GM20000 (cell line): ENCODE measurements around the gene APOL4.
"Not testable (repeated sequence)": the region's sequence is repeated elsewhere in the genome, so short reads cannot be mapped to it uniquely, and the experiment has no call there.

Source experiments
- DNase-seq: peaks from one replicate; pipeline ENCODE4 v3.0.0; 2012; ENCODE audit warnings: low spot score
- CTCF ChIP-seq: IDR thresholded peaks from 2 replicates; pipeline ENCODE4 v1.5.1; 2012; ENCODE audit warnings: mild to moderate bottlenecking, control low read depth; ENCODE audit errors: extremely low read depth, missing control alignments

The APOL4 gene

GRCh38 chr22:36201630-36202319 is at the start of gene APOL4:
Gene APOL4, minus strand, starts transcription at chr22:36201809. Its CDS starts 75 bp downstream, at chr22:36201734.
- no peak for DNase-seq
- no peak for TF ChIP-seq CTCF

- not testable (repeated sequence) for DNase-seq
Measured at GRCh38 chr22:36250292-36250960, 48.8 kb upstream of the APOL4 start.

GRCh38 chr22:36249160-36249559 is 47.6 kb upstream of the APOL4 start:
- TF ChIP-seq CTCF, result no peak
- DNase-seq, result no peak

- TF ChIP-seq CTCF, result no peak
- DNase-seq, result no peak
Measured at GRCh38 chr22:36247955-36248354, 46.3 kb upstream of the APOL4 start.

GRCh38 chr22:36246718-36247117 is 45.1 kb upstream of the APOL4 start:
- no peak for DNase-seq
- TF ChIP-seq CTCF, result no peak

GRCh38 chr22:36245805-36246356 is 44.3 kb upstream of the APOL4 start:
- DNase-seq, result no peak
- no peak for TF ChIP-seq CTCF

- no peak for TF ChIP-seq CTCF
- DNase-seq, result no peak
Measured at GRCh38 chr22:36244522-36245391, 43.1 kb upstream of the APOL4 start.
